RWPE2 (cell line): Measurements from ENCODE around the gene PLSCR4.

ENCODE experiments used
- ATAC-seq: fragments of 200-7000 bp; cut with Tn5 transposase; 3 replicates; pipeline ENCODE4 v1.9.1; 2021; ENCODE audit warnings: low read depth
- DNase-seq: peaks from one replicate; pipeline ENCODE4 v3.0.0-alpha.2; 2020; ENCODE audit warnings: low spot score
- H3K27ac ChIP-seq: fragments of 450-650 bp; 2 replicates; pipeline ENCODE4 v1.5.1; 2017; ENCODE audit warnings: mild to moderate bottlenecking; ENCODE audit not compliant: poor library complexity, severe bottlenecking
- H3K27me3 ChIP-seq: fragments of 250-450 bp; sonication (Bioruptor Pico); 2 replicates; pipeline ENCODE4 v1.5.1; 2021; ENCODE audit warnings: mild to moderate bottlenecking, moderate library complexity; ENCODE audit not compliant: insufficient read depth, poor library complexity, severe bottlenecking
- H3K36me3 ChIP-seq: fragments of 250-450 bp; sonication (Bioruptor Pico); 2 replicates; pipeline ENCODE4 v1.5.1; 2020; ENCODE audit warnings: low read depth, mild to moderate bottlenecking, moderate library complexity
- H3K4me1 ChIP-seq: fragments of 250-450 bp; sonication (Bioruptor Pico); 2 replicates; pipeline ENCODE4 v1.5.1; 2021; ENCODE audit warnings: mild to moderate bottlenecking, moderate library complexity; ENCODE audit not compliant: insufficient read depth, poor library complexity, severe bottlenecking
- H3K4me3 ChIP-seq: fragments of 250-450 bp; sonication (Bioruptor Pico); 2 replicates; pipeline ENCODE4 v1.5.1; 2021; ENCODE audit warnings: mild to moderate bottlenecking, moderate library complexity; ENCODE audit not compliant: severe bottlenecking
- H3K9me3 ChIP-seq: fragments of 250-450 bp; sonication (Bioruptor Pico); 2 replicates; pipeline ENCODE4 v1.5.1; 2021; ENCODE audit warnings: mild to moderate bottlenecking, moderate library complexity; ENCODE audit not compliant: severe bottlenecking
- CTCF ChIP-seq: fragments of 450-650 bp; IDR thresholded peaks from one replicate; pipeline ENCODE4 v1.5.1; 2017; ENCODE audit warnings: mild to moderate bottlenecking, moderate library complexity; ENCODE audit not compliant: poor library complexity, severe bottlenecking

PLSCR4 gene

GRCh38 chr3:146148468-146148931 is 102.4 kb downstream of the PLSCR4 start:
- no peaks in the 10 kb centered on the region for H3K9me3 ChIP-seq
- peaks cover 16% of the 10 kb centered on the region for H3K4me1 ChIP-seq
- ATAC-seq (peak; percentile 26; the same call in 2 of the 3 replicates), DNase-seq (no peak)
- peak; percentile 35 for TF ChIP-seq CTCF
- peaks cover 53% of the 10 kb centered on the region for H3K36me3 ChIP-seq
- no peak overlapping the region for H3K27ac ChIP-seq
- H3K4me3 ChIP-seq = no peak overlapping the region
- H3K27me3 ChIP-seq = no peaks in the 10 kb centered on the region

GRCh38 chr3:146145642-146146041 is 105.3 kb downstream of the PLSCR4 start:
- Histone ChIP-seq H3K36me3 (peaks cover 27% of the 10 kb centered on the region), H3K4me3 (no peak overlapping the region), H3K9me3 (no peaks in the 10 kb centered on the region), H3K4me1 (peaks cover 18% of the 10 kb centered on the region), H3K27me3 (no peaks in the 10 kb centered on the region), H3K27ac (no peak overlapping the region)
- no peak for TF ChIP-seq CTCF
- no peak for DNase-seq
- ATAC-seq = no peak

- Histone ChIP-seq H3K36me3 (peaks cover 15% of the 10 kb centered on the region; the same call in 1 of the 2 replicates), H3K4me1 (peaks cover 4% of the 10 kb centered on the region), H3K9me3 (no peaks in the 10 kb centered on the region), H3K27me3 (no peaks in the 10 kb centered on the region), H3K4me3 (no peak overlapping the region), H3K27ac (no peak overlapping the region)
- DNase-seq (no peak), ATAC-seq (peak; percentile 68)
- TF ChIP-seq CTCF = no peak
These were observed 108.1 kb downstream of the PLSCR4 start for GRCh38 chr3:146142757-146143156.
